Astrocyte (in vitro differentiated cells and primary cell): ENCODE measurements around the gene MMP23B.
"Not testable (repeated sequence)": the region's sequence is repeated elsewhere in the genome, so short reads cannot be mapped to it uniquely, and the experiment has no call there.

Experiments used
- CTCF ChIP-seq: IDR thresholded peaks from 2 replicates; pipeline ENCODE4 v1.5.1; 2011; ENCODE audit warnings: low read depth, mild to moderate bottlenecking, inconsistent platforms, low read length, moderate library complexity; ENCODE audit not compliant: insufficient read depth
- EZH2 ChIP-seq: IDR thresholded peaks from 2 replicates; pipeline ENCODE4 v1.6.1; 2012; ENCODE audit warnings: mild to moderate bottlenecking, low read length, inconsistent platforms; ENCODE audit not compliant: insufficient read depth

GRCh38 chr1:1648265-1648664 lies 16.3 kb downstream of the MMP23B start:
- TF ChIP-seq CTCF, EZH2: not testable (repeated sequence)
